GM12878 (cell line): Measurements from ENCODE around the gene TPP2. TPM values are rescaled to one million over a fixed set of nuclear protein-coding genes. Genes with fewer than 3 reads are reported as not detected.

Experiments used
- ATAC-seq: fragments of 200-7000 bp; cut with Tn5 transposase; 3 replicates; pipeline ENCODE4 v1.9.1; 2020; ENCODE audit warnings: mild to moderate bottlenecking, moderate library complexity
- BruUV-seq: library from RNA; stranded (reverse); fragments of 400-500 nt; replicated peaks from 2 replicates; lab custom pipeline; 2021; lab: Mats Ljungman, UMichigan
- CTCF ChIA-PET: fragments of 300-600 bp; sonication (Branson Sonifier 250); formaldehyde crosslinking; extraction: SDS; loops from one replicate; lab custom pipeline; 2021; ENCODE audit warnings: inconsistent platforms; lab: Yijun Ruan, JAX
- POLR2A ChIA-PET: fragments of 350-600 bp; formaldehyde crosslinking; extraction: SDS; loops from one replicate; lab custom pipeline; 2021; ENCODE audit warnings: inconsistent platforms; lab: Charles Lee
- RAD21 ChIA-PET: fragments of 300-600 bp; sonication (Branson Sonifier 250); formaldehyde crosslinking; loops from one replicate; lab custom pipeline; 2023; ENCODE audit warnings: antibody characterized with exemption; ENCODE audit not compliant: unreplicated experiment; lab: Charles Lee
- SMC1A ChIA-PET: fragments of 300-600 bp; sonication (Branson Sonifier 250); formaldehyde crosslinking; loops from one replicate; lab custom pipeline; 2023; ENCODE audit not compliant: unreplicated experiment, uncharacterized antibody; lab: Charles Lee
- DNase-seq: peaks from one replicate; pipeline ENCODE4 v3.0.0-alpha.2; 2011; ENCODE audit warnings: low read depth, low spot score
- FAIRE-seq: peaks from 3 replicates; lab custom pipeline; 2011; peaks lifted over from hg19 to GRCh38; lab: Jason Lieb, UNC
- H2AFZ ChIP-seq: 2 replicates; pipeline ENCODE4 v1.6.0; 2011; ENCODE audit warnings: low read depth, low read length, control low read depth; ENCODE audit not compliant: control insufficient read depth
- H3K27ac ChIP-seq: 2 replicates; pipeline ENCODE4 v1.5.1; 2011; ENCODE audit warnings: control low read depth; ENCODE audit not compliant: control insufficient read depth, insufficient read depth
- H3K27me3 ChIP-seq, 2 experiments: replicated peaks in 1 of 2; 2 replicates each; pipeline versions ENCODE4 v1.6.0 to v1.6.1; 2011; ENCODE audit warnings: low read length in 1 of 2; ENCODE audit not compliant: control insufficient read depth in 2 of 2, insufficient read depth in 2 of 2
- H3K36me3 ChIP-seq, 2 experiments: 2 replicates each; pipeline ENCODE4 v1.5.1; 2011; ENCODE audit warnings: low read length in 1 of 2; ENCODE audit not compliant: control insufficient read depth in 2 of 2, insufficient read depth in 2 of 2
- H3K4me1 ChIP-seq: 2 replicates; pipeline ENCODE4 v1.6.1; 2011; ENCODE audit warnings: mild to moderate bottlenecking, low read length, moderate library complexity, mixed read lengths; ENCODE audit not compliant: control insufficient read depth, insufficient read depth
- H3K4me2 ChIP-seq: 2 replicates; pipeline ENCODE4 v1.6.0; 2011; ENCODE audit warnings: control low read depth; ENCODE audit not compliant: control insufficient read depth, insufficient read depth
- H3K4me3 ChIP-seq: fragments of 200-600 bp; sonication (generic); 2 replicates; pipeline ENCODE4 v1.5.1; 2016
- H3K79me2 ChIP-seq: 2 replicates; pipeline ENCODE4 v1.6.0; 2011; ENCODE audit warnings: low read length; ENCODE audit not compliant: control insufficient read depth, insufficient read depth
- H3K9ac ChIP-seq: 2 replicates; pipeline ENCODE4 v1.8.0; 2011; ENCODE audit warnings: low read length, control low read depth, mixed read lengths; ENCODE audit not compliant: control insufficient read depth, insufficient read depth
- H3K9me3 ChIP-seq: replicated peaks from 3 replicates; pipeline ENCODE4 v1.5.1; 2011; ENCODE audit warnings: mild to moderate bottlenecking, low read length; ENCODE audit not compliant: control insufficient read depth, insufficient read depth
- H4K20me1 ChIP-seq: 2 replicates; pipeline ENCODE4 v1.6.0; 2011; ENCODE audit not compliant: control insufficient read depth, insufficient read depth
- DPF2 ChIP-seq: fragments of 450-650 bp; IDR thresholded peaks from 2 replicates; pipeline ENCODE4 v1.6.1; 2017; ENCODE audit warnings: mild to moderate bottlenecking
- EGR1 ChIP-seq, 2 experiments: IDR thresholded peaks; 1 replicate in 1 of 2; 2 replicates in 1 of 2; pipeline ENCODE4 v1.6.1; 2011 to 2012; ENCODE audit warnings: low read depth in 2 of 2, low read length in 2 of 2, borderline replicate concordance in 1 of 2, mild to moderate bottlenecking in 1 of 2, moderate library complexity in 1 of 2
- FOXK2 ChIP-seq: fragments of 450-650 bp; IDR thresholded peaks from 2 replicates; pipeline ENCODE4 v1.6.1; 2017; ENCODE audit warnings: mild to moderate bottlenecking, moderate library complexity
- MEF2B ChIP-seq: fragments of 450-650 bp; IDR thresholded peaks from 2 replicates; pipeline ENCODE4 v1.6.1; 2018; ENCODE audit warnings: mild to moderate bottlenecking, moderate library complexity; ENCODE audit not compliant: partially characterized antibody, poor library complexity, severe bottlenecking
- PKNOX1 ChIP-seq: fragments of 450-650 bp; IDR thresholded peaks from 2 replicates; pipeline ENCODE4 v1.6.1; 2016; ENCODE audit warnings: mild to moderate bottlenecking
- POU2F2 ChIP-seq: IDR thresholded peaks from 3 replicates; pipeline ENCODE4 v1.6.1; 2011; ENCODE audit warnings: low read depth, mild to moderate bottlenecking, low read length, borderline replicate concordance
- RB1 ChIP-seq: fragments of 450-650 bp; formaldehyde crosslinking; IDR thresholded peaks from 2 replicates; pipeline ENCODE4 v1.6.1; 2017; ENCODE audit warnings: mild to moderate bottlenecking, borderline replicate concordance
- SIX5 ChIP-seq: IDR thresholded peaks from 2 replicates; pipeline ENCODE4 v1.6.1; 2011; ENCODE audit warnings: mild to moderate bottlenecking, low read depth, low read length, moderate library complexity; ENCODE audit not compliant: severe bottlenecking
- SP1 ChIP-seq: IDR thresholded peaks from one replicate; pipeline ENCODE4 v1.6.1; 2011; ENCODE audit warnings: low read depth, low read length
- STAT1 ChIP-seq: fragments of 450-650 bp; conservative IDR thresholded peaks from 2 replicates; pipeline ENCODE4 v1.6.1; 2014; ENCODE audit warnings: antibody characterized with exemption, mild to moderate bottlenecking
- YBX1 ChIP-seq: fragments of 450-650 bp; IDR thresholded peaks from 2 replicates; pipeline ENCODE4 v1.6.1; 2016; ENCODE audit warnings: antibody characterized with exemption
- YY1 ChIP-seq: IDR thresholded peaks from 2 replicates; pipeline ENCODE4 v1.6.1; 2011; ENCODE audit warnings: low read depth, mild to moderate bottlenecking, low read length
- ZNF207 ChIP-seq: fragments of 450-650 bp; IDR thresholded peaks from 2 replicates; pipeline ENCODE4 v1.6.1; 2014; ENCODE audit warnings: antibody characterized with exemption, mild to moderate bottlenecking, borderline replicate concordance
- ZNF24 ChIP-seq: fragments of 450-650 bp; IDR thresholded peaks from 2 replicates; pipeline ENCODE4 v1.6.1; 2017; ENCODE audit warnings: antibody characterized with exemption, mild to moderate bottlenecking
- ZSCAN29 ChIP-seq: fragments of 450-650 bp; IDR thresholded peaks from 2 replicates; pipeline ENCODE4 v1.6.1; 2017; ENCODE audit warnings: mild to moderate bottlenecking, moderate library complexity
- WGBS: methylation state at CpG from one replicate; pipeline ENCODE4 v1.1.6; 2016; ENCODE audit warnings: low lambda C conversion rate; ENCODE audit not compliant: insufficient replicate concordance, insufficient coverage; ENCODE audit errors: missing lambda C conversion rate; 5-methylcytosine and 5-hydroxymethylcytosine counted together
- in situ Hi-C: fragments of 300-500 bp; cut with MboI; formaldehyde crosslinking; loops from 9 replicates; pipeline ENCODE4 v1.14.3; 2018; ENCODE audit warnings: mixed read lengths
- intact Hi-C: fragments of 100-400 bp; cut with micrococcal nuclease; formaldehyde crosslinking; loops from one replicate; pipeline ENCODE4 v1.14.2; 2022; ENCODE audit not compliant: unreplicated experiment
- polyA plus RNA-seq, 11 experiments: library from polyadenylated mRNA; depleted of rRNA in 4 of 11; unstranded in 6 of 11; stranded (reverse) in 5 of 11; fragments of >200 nt; fragmentation: Nextera tagmentation in 4 of 11; fragmentation: Illumina TruSeq in 1 of 11; extraction: Ambion mirVana in 4 of 11; extraction: Trizol in 1 of 11; gene quantifications; 1 replicate in 1 of 11; 2 replicates in 10 of 11; pipeline versions ENCODE4 v1.2.1 to v1.2.3, GENCODE V29; 2011 to 2016; ENCODE audit warnings: inconsistent platforms in 2 of 11, missing spikeins in 2 of 11, low read depth in 1 of 11
- total RNA-seq, 4 experiments: library from RNA; depleted of rRNA in 3 of 4; stranded (reverse); fragments of >200 nt in 3 of 4; fragmentation: Illumina TruSeq in 1 of 4; extraction: Trizol in 1 of 4; gene quantifications; 2 replicates each; pipeline versions ENCODE4 v1.2.1 to v1.2.3, GENCODE V29; 2013 to 2021

The TPP2 gene
- total and polyA plus RNA-seq, 10 of the 15 experiments (the other 5 are each of a cell fraction or from before 2014, with no cell fraction given): 18.4 to 82.3 (median 55.4) TPM

GRCh38 chr13:102692491-102692826 lies 95.7 kb downstream of the TPP2 start:
- Histone ChIP-seq H3K27me3 (peaks cover 0 to 6% of the 10 kb centered on the region in 2 experiments; a peak in 3 of 4 replicates), H3K79me2 (no peaks in the 10 kb centered on the region), H3K4me2 (no peak overlapping the region), H3K27ac (no peak overlapping the region), H3K9ac (no peak overlapping the region), H4K20me1 (no peaks in the 10 kb centered on the region), H3K4me1 (no peaks in the 10 kb centered on the region), H3K9me3 (no peaks in the 10 kb centered on the region), H3K4me3 (no peak overlapping the region)
- no peak for ATAC-seq
- no peak for FAIRE-seq
- no TSS peak for BruUV-seq
- CTCF ChIA-PET: no interaction called here
- in situ Hi-C loops: no loop called here
- POLR2A ChIA-PET: no interaction called here
- WGBS: 45% methylated on average over 2 of the region's 2 CpGs
- DNase-seq: no peak
- SMC1A ChIA-PET: interaction anchor here (0.8 kb wide), 1 partner anchor 9 kb away, joined by 3 read pairs; no protein-coding TSS in a partner anchor
- intact Hi-C loops: no loop called here
- TF ChIP-seq DPF2: no peak
- TF ChIP-seq SIX5: no peak
- TF ChIP-seq STAT1: no peak
- no peak for TF ChIP-seq SP1
- no peak for TF ChIP-seq PKNOX1
- TF ChIP-seq POU2F2: no peak
- TF ChIP-seq FOXK2: no peak
- TF ChIP-seq EGR1 (IDR thresholded peaks at IDR 0.05; ENCODE audit: borderline replicate concordance in 1 of 2, low read depth in 2 of 2, low read length in 2 of 2): no peak
- TF ChIP-seq ZNF207: no peak
- TF ChIP-seq YY1: no peak
- no peak for TF ChIP-seq ZNF24
- no peak for TF ChIP-seq ZSCAN29
- TF ChIP-seq YBX1: no peak
- no peak for TF ChIP-seq MEF2B
- no peak for TF ChIP-seq RB1
- TF ChIP-seq, all 136 proteins: peak for 0
- no peaks in the 10 kb centered on the region for H3K36me3 ChIP-seq
- no peak overlapping the region for H2AFZ ChIP-seq
- RAD21 ChIA-PET: no interaction called here
